SU-DHL-6 (cell line): Measurements from ENCODE around the gene ORC4.

ENCODE experiments used
- CTCF ChIP-seq: fragments of 200-600 bp; sonication (generic); IDR thresholded peaks from one replicate; pipeline ENCODE4 v1.5.1; 2017; ENCODE audit warnings: antibody characterized with exemption, mild to moderate bottlenecking, low read length, moderate library complexity; ENCODE audit not compliant: insufficient read depth, poor library complexity, severe bottlenecking
- EZH2phosphoT487 ChIP-seq: fragments of 200-600 bp; sonication (generic), shearing (Covaris generic); conservative IDR thresholded peaks from 2 replicates; pipeline ENCODE4 v1.6.1; 2018; ENCODE audit warnings: mild to moderate bottlenecking, antibody characterized with exemption, low read length, moderate library complexity, mixed read lengths

- TF ChIP-seq EZH2phosphoT487, result no peak
- no peak for TF ChIP-seq CTCF
Measured at GRCh38 chr2:147882631-147883030, 137.9 kb downstream of the ORC4 start.
